ENCODE results near the gene TSC2.

- TF ChIP-seq ZBTB49 (CRISPR knock-in tag; IDR thresholded peaks at IDR 0.05; ENCODE audit: borderline replicate concordance) (no peak), KDM5A (IDR thresholded peaks at IDR 0.05; ENCODE audit: borderline replicate concordance, low read length) (no peak), MAZ (IDR thresholded peaks at IDR 0.05; ENCODE audit: borderline replicate concordance, low read depth, low read length) (no peak), MAZ (CRISPR knock-in tag; IDR thresholded peaks at IDR 0.05; ENCODE audit: low read depth) (no peak), RBM22 (optimal IDR thresholded peaks at IDR 0.05; ENCODE audit: low read length) (no peak), SMAD3 (CRISPR knock-in tag; IDR thresholded peaks at IDR 0.05) (no peak), U2AF1 (optimal IDR thresholded peaks at IDR 0.05; ENCODE audit: low read depth, low read length) (no peak), RFX1 (IDR thresholded peaks at IDR 0.05) (no peak), ATF1 (CRISPR knock-in tag; IDR thresholded peaks at IDR 0.05) (no peak), REL (CRISPR knock-in tag; conservative IDR thresholded peaks at IDR 0.05) (no peak), ZHX1 (CRISPR knock-in tag; IDR thresholded peaks at IDR 0.05; ENCODE audit: low read depth) (no peak)
- TF ChIP-seq, protein P1, sequence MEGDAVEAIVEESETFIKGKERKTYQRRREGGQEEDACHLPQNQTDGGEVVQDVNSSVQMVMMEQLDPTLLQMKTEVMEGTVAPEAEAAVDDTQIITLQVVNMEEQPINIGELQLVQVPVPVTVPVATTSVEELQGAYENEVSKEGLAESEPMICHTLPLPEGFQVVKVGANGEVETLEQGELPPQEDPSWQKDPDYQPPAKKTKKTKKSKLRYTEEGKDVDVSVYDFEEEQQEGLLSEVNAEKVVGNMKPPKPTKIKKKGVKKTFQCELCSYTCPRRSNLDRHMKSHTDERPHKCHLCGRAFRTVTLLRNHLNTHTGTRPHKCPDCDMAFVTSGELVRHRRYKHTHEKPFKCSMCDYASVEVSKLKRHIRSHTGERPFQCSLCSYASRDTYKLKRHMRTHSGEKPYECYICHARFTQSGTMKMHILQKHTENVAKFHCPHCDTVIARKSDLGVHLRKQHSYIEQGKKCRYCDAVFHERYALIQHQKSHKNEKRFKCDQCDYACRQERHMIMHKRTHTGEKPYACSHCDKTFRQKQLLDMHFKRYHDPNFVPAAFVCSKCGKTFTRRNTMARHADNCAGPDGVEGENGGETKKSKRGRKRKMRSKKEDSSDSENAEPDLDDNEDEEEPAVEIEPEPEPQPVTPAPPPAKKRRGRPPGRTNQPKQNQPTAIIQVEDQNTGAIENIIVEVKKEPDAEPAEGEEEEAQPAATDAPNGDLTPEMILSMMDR (CRISPR knock-in tag; IDR thresholded peaks at IDR 0.05) = no peak
These were observed 54.7 kb downstream of the TSC2 start for GRCh38 chr16:2102471-2102870.
